ENCODE data around the gene AGPAT4. TPM values are rescaled to one million over a fixed set of nuclear protein-coding genes. Genes with fewer than 3 reads are reported as not detected.

Gene AGPAT4
- total RNA-seq, 1 experiment from 2014 or later, result 9.2 TPM

GRCh38 chr6:161105408-161105807, 168.5 kb downstream of the AGPAT4 start:
- intact Hi-C loops (cut with micrococcal nuclease; ENCODE audit: unreplicated experiment), result no loop called here
- Histone ChIP-seq H3K36me3 (ENCODE audit: control insufficient read depth, insufficient read depth, low read length) (no peaks in the 10 kb centered on the region; the same call in 1 of the 2 replicates), H3K4me1 (no peaks in the 10 kb centered on the region), H3K9me3 (no peaks in the 10 kb centered on the region), H3K27me3 (replicated peaks; ENCODE audit: control insufficient read depth, insufficient read depth, low read length) (no peaks in the 10 kb centered on the region), H3K4me3 (ENCODE audit: low read depth, low read length) (no peak overlapping the region)
- H3K27me3 Mint-ChIP-seq (ENCODE audit: insufficient read depth, unreplicated experiment), result no peaks in the 10 kb centered on the region
- no peaks in the 10 kb centered on the region for H3K4me1 Mint-ChIP-seq (ENCODE audit: low read depth, unreplicated experiment)
- H3K4me3 Mint-ChIP-seq (ENCODE audit: unreplicated experiment), result no peak overlapping the region
- no peak overlapping the region for H3K27ac Mint-ChIP-seq (ENCODE audit: unreplicated experiment)
- no peak for TF ChIP-seq CTCF (IDR thresholded peaks at IDR 0.05; ENCODE audit: insufficient read depth in 1 of 2, low read depth in 1 of 2, low read length in 1 of 2, severe bottlenecking in 1 of 2, unreplicated experiment in 1 of 2)
- CTCF ChIA-PET, result no interaction called here
- no peak for DNase-seq
- BruUV-seq (replicated peaks), result no TSS peak
- POLR2A ChIA-PET, result no interaction called here
- no peaks in the 10 kb centered on the region for H3K9me3 Mint-ChIP-seq (ENCODE audit: unreplicated experiment)
- H3K36me3 Mint-ChIP-seq (ENCODE audit: insufficient read depth, unreplicated experiment), result peaks cover 26% of the 10 kb centered on the region

GRCh38 chr6:161104966-161105365, 168.9 kb downstream of the AGPAT4 start:
- CTCF ChIA-PET, result no interaction called here

GRCh38 chr6:161103475-161103874, 170.4 kb downstream of the AGPAT4 start:
- no peaks in the 10 kb centered on the region for H3K9me3 ChIP-seq
- H3K36me3 Mint-ChIP-seq (ENCODE audit: insufficient read depth, unreplicated experiment), result peaks cover 22% of the 10 kb centered on the region
- no peak overlapping the region for H3K4me3 Mint-ChIP-seq (ENCODE audit: unreplicated experiment)

More at GRCh38 chr6:161104966-161105365, 168.9 kb downstream of the AGPAT4 start:
- TF ChIP-seq CTCF (IDR thresholded peaks at IDR 0.05; ENCODE audit: insufficient read depth in 1 of 2, low read depth in 1 of 2, low read length in 1 of 2, severe bottlenecking in 1 of 2, unreplicated experiment in 1 of 2), result no peak
- Mint-ChIP-seq H3K9me3 (ENCODE audit: unreplicated experiment) (no peaks in the 10 kb centered on the region), H3K4me3 (ENCODE audit: unreplicated experiment) (no peak overlapping the region), H3K27ac (ENCODE audit: unreplicated experiment) (no peak overlapping the region), H3K4me1 (ENCODE audit: low read depth, unreplicated experiment) (no peaks in the 10 kb centered on the region), H3K36me3 (ENCODE audit: insufficient read depth, unreplicated experiment) (peaks cover 26% of the 10 kb centered on the region), H3K27me3 (ENCODE audit: insufficient read depth, unreplicated experiment) (no peaks in the 10 kb centered on the region)
- BruUV-seq (replicated peaks), result no TSS peak
- no peaks in the 10 kb centered on the region for H3K4me1 ChIP-seq
- H3K4me3 ChIP-seq (ENCODE audit: low read depth, low read length), result no peak overlapping the region
- no peaks in the 10 kb centered on the region for H3K9me3 ChIP-seq
- POLR2A ChIA-PET, result no interaction called here
- intact Hi-C loops (cut with micrococcal nuclease; ENCODE audit: unreplicated experiment), result no loop called here
- no peak for DNase-seq
- H3K36me3 ChIP-seq (ENCODE audit: control insufficient read depth, insufficient read depth, low read length), result no peaks in the 10 kb centered on the region; the same call in 1 of the 2 replicates
- no peaks in the 10 kb centered on the region for H3K27me3 ChIP-seq (replicated peaks; ENCODE audit: control insufficient read depth, insufficient read depth, low read length)

More at GRCh38 chr6:161103475-161103874, 170.4 kb downstream of the AGPAT4 start:
- Mint-ChIP-seq H3K27me3 (ENCODE audit: insufficient read depth, unreplicated experiment) (no peaks in the 10 kb centered on the region), H3K9me3 (ENCODE audit: unreplicated experiment) (no peaks in the 10 kb centered on the region), H3K27ac (ENCODE audit: unreplicated experiment) (no peak overlapping the region), H3K4me1 (ENCODE audit: low read depth, unreplicated experiment) (no peaks in the 10 kb centered on the region)
- ChIA-PET CTCF (no interaction called here), POLR2A (no interaction called here)
- Histone ChIP-seq H3K4me1 (no peaks in the 10 kb centered on the region), H3K27me3 (replicated peaks; ENCODE audit: control insufficient read depth, insufficient read depth, low read length) (no peaks in the 10 kb centered on the region), H3K36me3 (ENCODE audit: control insufficient read depth, insufficient read depth, low read length) (no peaks in the 10 kb centered on the region; the same call in 1 of the 2 replicates), H3K4me3 (ENCODE audit: low read depth, low read length) (no peak overlapping the region)
- TF ChIP-seq CTCF (IDR thresholded peaks at IDR 0.05; ENCODE audit: insufficient read depth in 1 of 2, low read depth in 1 of 2, low read length in 1 of 2, severe bottlenecking in 1 of 2, unreplicated experiment in 1 of 2), result no peak
- intact Hi-C loops (cut with micrococcal nuclease; ENCODE audit: unreplicated experiment), result no loop called here
- BruUV-seq (replicated peaks), result no TSS peak
- no peak for DNase-seq
